ENCODE measurements around the gene TBCD. TPM values are rescaled to one million over a fixed set of nuclear protein-coding genes. Genes with fewer than 3 reads are reported as not detected.

TBCD gene
- total and polyA plus RNA-seq, 2 donors (not counting 1 experiment from before 2014, with no cell fraction given): 22.1 to 36.7 TPM

GRCh38 chr17:82922646-82923045 is 170.8 kb downstream of the TBCD start:
- Histone ChIP-seq H3K36me3 (ENCODE audit: control insufficient read depth, insufficient read depth, low read length) (peaks cover 9% of the 10 kb centered on the region), H3K27ac (ENCODE audit: insufficient read depth, low read length) (no peak overlapping the region), H3K4me3 (replicated peaks in 1 of 4; ENCODE audit: control extremely low read depth in 1 of 4, insufficient read depth in 1 of 4, low read depth in 3 of 4, low read length in 4 of 4) (no peak overlapping the region), H3K9me3 (ENCODE audit: control insufficient read depth, insufficient read depth, low read depth, low read length) (no peaks in the 10 kb centered on the region), H3K9ac (ENCODE audit: insufficient read depth, low read length) (no peak overlapping the region), H2AFZ (ENCODE audit: low read length) (no peak overlapping the region), H3K4me1 (ENCODE audit: control insufficient read depth, extremely low read depth, insufficient read depth, low read length) (no peaks in the 10 kb centered on the region), H4K20me1 (ENCODE audit: control insufficient read depth, extremely low read depth, insufficient read depth, low read length) (no peaks in the 10 kb centered on the region), H3K79me2 (ENCODE audit: control insufficient read depth, insufficient read depth, low read length) (no peaks in the 10 kb centered on the region), H3K4me2 (ENCODE audit: extremely low read depth, insufficient read depth, low read length) (no peak overlapping the region), H3K27me3 (ENCODE audit: control insufficient read depth, insufficient read depth, low read length) (no peaks in the 10 kb centered on the region)
- no peak for DNase-seq (ENCODE audit: low read depth in 2 of 2)
- TF ChIP-seq EZH2 (IDR thresholded peaks at IDR 0.05; ENCODE audit: low read length, missing control alignments): no peak

- H3K27ac ChIP-seq (ENCODE audit: insufficient read depth, low read length): no peak overlapping the region
- H3K27me3 ChIP-seq (ENCODE audit: control insufficient read depth, insufficient read depth, low read length): no peaks in the 10 kb centered on the region
- TF ChIP-seq EZH2 (IDR thresholded peaks at IDR 0.05; ENCODE audit: low read length, missing control alignments) (no peak), CTCF (conservative IDR thresholded peaks at IDR 0.05 in 1 of 2, IDR thresholded peaks at IDR 0.05 in 1 of 2; ENCODE audit: low read depth in 1 of 2, low read length in 2 of 2) (no peak)
- H3K4me3 ChIP-seq (replicated peaks in 1 of 4; ENCODE audit: control extremely low read depth in 1 of 4, insufficient read depth in 1 of 4, low read depth in 3 of 4, low read length in 4 of 4): no peak overlapping the region
- no peaks in the 10 kb centered on the region for H4K20me1 ChIP-seq (ENCODE audit: control insufficient read depth, extremely low read depth, insufficient read depth, low read length)
- H3K4me1 ChIP-seq (ENCODE audit: control insufficient read depth, extremely low read depth, insufficient read depth, low read length): no peaks in the 10 kb centered on the region
- no peak overlapping the region for H3K9ac ChIP-seq (ENCODE audit: insufficient read depth, low read length)
- no peak overlapping the region for H3K4me2 ChIP-seq (ENCODE audit: extremely low read depth, insufficient read depth, low read length)
- no peaks in the 10 kb centered on the region for H3K79me2 ChIP-seq (ENCODE audit: control insufficient read depth, insufficient read depth, low read length)
- H3K36me3 ChIP-seq (ENCODE audit: control insufficient read depth, insufficient read depth, low read length): peaks cover 9% of the 10 kb centered on the region
- no peaks in the 10 kb centered on the region for H3K9me3 ChIP-seq (ENCODE audit: control insufficient read depth, insufficient read depth, low read depth, low read length)
- no peak overlapping the region for H2AFZ ChIP-seq (ENCODE audit: low read length)
- DNase-seq (ENCODE audit: low read depth in 2 of 2): no peak
These were observed 171.7 kb downstream of the TBCD start for GRCh38 chr17:82923366-82924113.

- H3K79me2 ChIP-seq (ENCODE audit: control insufficient read depth, insufficient read depth, low read length): no peaks in the 10 kb centered on the region
- DNase-seq (ENCODE audit: low read depth in 2 of 2): no peak
- no peaks in the 10 kb centered on the region for H3K4me1 ChIP-seq (ENCODE audit: control insufficient read depth, extremely low read depth, insufficient read depth, low read length)
- no peak overlapping the region for H3K4me3 ChIP-seq (replicated peaks in 1 of 4; ENCODE audit: control extremely low read depth in 1 of 4, insufficient read depth in 1 of 4, low read depth in 3 of 4, low read length in 4 of 4)
- no peak overlapping the region for H3K9ac ChIP-seq (ENCODE audit: insufficient read depth, low read length)
- no peaks in the 10 kb centered on the region for H4K20me1 ChIP-seq (ENCODE audit: control insufficient read depth, extremely low read depth, insufficient read depth, low read length)
- TF ChIP-seq CTCF (conservative IDR thresholded peaks at IDR 0.05 in 1 of 2, IDR thresholded peaks at IDR 0.05 in 1 of 2; ENCODE audit: low read depth in 1 of 2, low read length in 2 of 2) (no peak), EZH2 (IDR thresholded peaks at IDR 0.05; ENCODE audit: low read length, missing control alignments) (no peak)
- H3K4me2 ChIP-seq (ENCODE audit: extremely low read depth, insufficient read depth, low read length): no peak overlapping the region
- H3K36me3 ChIP-seq (ENCODE audit: control insufficient read depth, insufficient read depth, low read length): peaks cover 14% of the 10 kb centered on the region
- H3K27me3 ChIP-seq (ENCODE audit: control insufficient read depth, insufficient read depth, low read length): no peaks in the 10 kb centered on the region
- H3K9me3 ChIP-seq (ENCODE audit: control insufficient read depth, insufficient read depth, low read depth, low read length): no peaks in the 10 kb centered on the region
- no peak overlapping the region for H2AFZ ChIP-seq (ENCODE audit: low read length)
- H3K27ac ChIP-seq (ENCODE audit: insufficient read depth, low read length): no peak overlapping the region
These were observed 172.3 kb downstream of the TBCD start for GRCh38 chr17:82924214-82924613.

Data from fibroblast of lung (primary cell).